ENCODE data around the gene WNT2. TPM values are rescaled to one million over a fixed set of nuclear protein-coding genes. Genes with fewer than 3 reads are reported as not detected.

Gene WNT2
- total and polyA plus RNA-seq, 10 of the 15 experiments (the other 5 are each of a cell fraction or from before 2014, with no cell fraction given), result 0.07 to 0.34 (median 0.19) TPM

DNA sequence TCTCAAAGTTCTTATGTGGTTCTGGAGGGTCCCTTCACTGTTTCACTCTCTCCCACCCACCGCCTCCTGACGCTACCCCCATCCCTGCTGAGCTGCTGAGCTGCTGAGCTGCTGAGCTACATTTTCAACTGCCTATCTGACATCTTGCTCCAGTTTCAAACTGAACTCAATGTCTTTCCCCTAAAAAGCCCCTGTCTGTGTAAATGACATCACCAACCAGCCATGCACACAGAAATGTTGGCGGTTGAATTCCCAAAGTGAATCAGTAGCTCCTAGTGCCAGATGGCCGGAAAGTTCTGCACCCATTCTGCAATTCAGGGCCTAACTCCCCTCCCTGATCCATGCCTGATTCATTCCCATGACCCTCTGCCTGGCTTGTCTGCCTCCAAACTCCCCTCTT lies 71.2 kb downstream of the WNT2 start (continued):
- TF ChIP-seq, protein P1, sequence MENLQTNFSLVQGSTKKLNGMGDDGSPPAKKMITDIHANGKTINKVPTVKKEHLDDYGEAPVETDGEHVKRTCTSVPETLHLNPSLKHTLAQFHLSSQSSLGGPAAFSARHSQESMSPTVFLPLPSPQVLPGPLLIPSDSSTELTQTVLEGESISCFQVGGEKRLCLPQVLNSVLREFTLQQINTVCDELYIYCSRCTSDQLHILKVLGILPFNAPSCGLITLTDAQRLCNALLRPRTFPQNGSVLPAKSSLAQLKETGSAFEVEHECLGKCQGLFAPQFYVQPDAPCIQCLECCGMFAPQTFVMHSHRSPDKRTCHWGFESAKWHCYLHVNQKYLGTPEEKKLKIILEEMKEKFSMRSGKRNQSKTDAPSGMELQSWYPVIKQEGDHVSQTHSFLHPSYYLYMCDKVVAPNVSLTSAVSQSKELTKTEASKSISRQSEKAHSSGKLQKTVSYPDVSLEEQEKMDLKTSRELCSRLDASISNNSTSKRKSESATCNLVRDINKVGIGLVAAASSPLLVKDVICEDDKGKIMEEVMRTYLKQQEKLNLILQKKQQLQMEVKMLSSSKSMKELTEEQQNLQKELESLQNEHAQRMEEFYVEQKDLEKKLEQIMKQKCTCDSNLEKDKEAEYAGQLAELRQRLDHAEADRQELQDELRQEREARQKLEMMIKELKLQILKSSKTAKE (IDR thresholded peaks at IDR 0.05; ENCODE audit: low read depth, poor library complexity, severe bottlenecking), result peak; percentile 30
- peak; percentile 9; the same call in 1 of the 2 replicates for TF ChIP-seq IRF4 (IDR thresholded peaks at IDR 0.05; ENCODE audit: low read depth, low read length)
- TF ChIP-seq, protein P2, sequence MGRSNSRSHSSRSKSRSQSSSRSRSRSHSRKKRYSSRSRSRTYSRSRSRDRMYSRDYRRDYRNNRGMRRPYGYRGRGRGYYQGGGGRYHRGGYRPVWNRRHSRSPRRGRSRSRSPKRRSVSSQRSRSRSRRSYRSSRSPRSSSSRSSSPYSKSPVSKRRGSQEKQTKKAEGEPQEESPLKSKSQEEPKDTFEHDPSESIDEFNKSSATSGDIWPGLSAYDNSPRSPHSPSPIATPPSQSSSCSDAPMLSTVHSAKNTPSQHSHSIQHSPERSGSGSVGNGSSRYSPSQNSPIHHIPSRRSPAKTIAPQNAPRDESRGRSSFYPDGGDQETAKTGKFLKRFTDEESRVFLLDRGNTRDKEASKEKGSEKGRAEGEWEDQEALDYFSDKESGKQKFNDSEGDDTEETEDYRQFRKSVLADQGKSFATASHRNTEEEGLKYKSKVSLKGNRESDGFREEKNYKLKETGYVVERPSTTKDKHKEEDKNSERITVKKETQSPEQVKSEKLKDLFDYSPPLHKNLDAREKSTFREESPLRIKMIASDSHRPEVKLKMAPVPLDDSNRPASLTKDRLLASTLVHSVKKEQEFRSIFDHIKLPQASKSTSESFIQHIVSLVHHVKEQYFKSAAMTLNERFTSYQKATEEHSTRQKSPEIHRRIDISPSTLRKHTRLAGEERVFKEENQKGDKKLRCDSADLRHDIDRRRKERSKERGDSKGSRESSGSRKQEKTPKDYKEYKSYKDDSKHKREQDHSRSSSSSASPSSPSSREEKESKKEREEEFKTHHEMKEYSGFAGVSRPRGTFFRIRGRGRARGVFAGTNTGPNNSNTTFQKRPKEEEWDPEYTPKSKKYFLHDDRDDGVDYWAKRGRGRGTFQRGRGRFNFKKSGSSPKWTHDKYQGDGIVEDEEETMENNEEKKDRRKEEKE (IDR thresholded peaks at IDR 0.05), result no peak
- TF ChIP-seq, protein P3, sequence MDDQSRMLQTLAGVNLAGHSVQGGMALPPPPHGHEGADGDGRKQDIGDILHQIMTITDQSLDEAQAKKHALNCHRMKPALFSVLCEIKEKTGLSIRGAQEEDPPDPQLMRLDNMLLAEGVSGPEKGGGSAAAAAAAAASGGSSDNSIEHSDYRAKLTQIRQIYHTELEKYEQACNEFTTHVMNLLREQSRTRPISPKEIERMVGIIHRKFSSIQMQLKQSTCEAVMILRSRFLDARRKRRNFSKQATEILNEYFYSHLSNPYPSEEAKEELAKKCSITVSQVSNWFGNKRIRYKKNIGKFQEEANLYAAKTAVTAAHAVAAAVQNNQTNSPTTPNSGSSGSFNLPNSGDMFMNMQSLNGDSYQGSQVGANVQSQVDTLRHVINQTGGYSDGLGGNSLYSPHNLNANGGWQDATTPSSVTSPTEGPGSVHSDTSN (IDR thresholded peaks at IDR 0.05; ENCODE audit: insufficient replicate concordance, low read depth, low read length), result no peak
- TF ChIP-seq KAT2A (conservative IDR thresholded peaks at IDR 0.05; ENCODE audit: control insufficient read depth, low read depth, low read length), result no peak
- no peak for TF ChIP-seq NBN (IDR thresholded peaks at IDR 0.05)
- no peak for TF ChIP-seq TARDBP (IDR thresholded peaks at IDR 0.05; ENCODE audit: borderline replicate concordance)
- TF ChIP-seq MXI1 (IDR thresholded peaks at IDR 0.05; ENCODE audit: low read depth, low read length), result no peak
- TF ChIP-seq, protein P4, sequence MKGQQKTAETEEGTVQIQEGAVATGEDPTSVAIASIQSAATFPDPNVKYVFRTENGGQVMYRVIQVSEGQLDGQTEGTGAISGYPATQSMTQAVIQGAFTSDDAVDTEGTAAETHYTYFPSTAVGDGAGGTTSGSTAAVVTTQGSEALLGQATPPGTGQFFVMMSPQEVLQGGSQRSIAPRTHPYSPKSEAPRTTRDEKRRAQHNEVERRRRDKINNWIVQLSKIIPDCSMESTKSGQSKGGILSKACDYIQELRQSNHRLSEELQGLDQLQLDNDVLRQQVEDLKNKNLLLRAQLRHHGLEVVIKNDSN (IDR thresholded peaks at IDR 0.05; ENCODE audit: borderline replicate concordance, extremely low read length, insufficient read depth, low read depth, low read length), result no peak
- no peak for TF ChIP-seq SREBF1 (IDR thresholded peaks at IDR 0.05; ENCODE audit: low read length)
- no peak for TF ChIP-seq KLF5 (IDR thresholded peaks at IDR 0.05; ENCODE audit: partially characterized antibody)
- TF ChIP-seq, protein P5, sequence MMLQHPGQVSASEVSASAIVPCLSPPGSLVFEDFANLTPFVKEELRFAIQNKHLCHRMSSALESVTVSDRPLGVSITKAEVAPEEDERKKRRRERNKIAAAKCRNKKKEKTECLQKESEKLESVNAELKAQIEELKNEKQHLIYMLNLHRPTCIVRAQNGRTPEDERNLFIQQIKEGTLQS (IDR thresholded peaks at IDR 0.05; ENCODE audit: borderline replicate concordance, extremely low read depth, low read depth, low read length), result no peak
- no peak for TF ChIP-seq CHD1 (IDR thresholded peaks at IDR 0.05; ENCODE audit: low read depth, low read length)
- TF ChIP-seq, protein P6, sequence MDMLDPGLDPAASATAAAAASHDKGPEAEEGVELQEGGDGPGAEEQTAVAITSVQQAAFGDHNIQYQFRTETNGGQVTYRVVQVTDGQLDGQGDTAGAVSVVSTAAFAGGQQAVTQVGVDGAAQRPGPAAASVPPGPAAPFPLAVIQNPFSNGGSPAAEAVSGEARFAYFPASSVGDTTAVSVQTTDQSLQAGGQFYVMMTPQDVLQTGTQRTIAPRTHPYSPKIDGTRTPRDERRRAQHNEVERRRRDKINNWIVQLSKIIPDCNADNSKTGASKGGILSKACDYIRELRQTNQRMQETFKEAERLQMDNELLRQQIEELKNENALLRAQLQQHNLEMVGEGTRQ (IDR thresholded peaks at IDR 0.05; ENCODE audit: borderline replicate concordance, low read depth, low read length), result no peak
- no peak for TF ChIP-seq HCFC1 (IDR thresholded peaks at IDR 0.05; ENCODE audit: low read length)
- peak; percentile 85 for TF ChIP-seq RUNX3 (IDR thresholded peaks at IDR 0.05; ENCODE audit: low read length)
- TF ChIP-seq ZBED1 (IDR thresholded peaks at IDR 0.05; ENCODE audit: borderline replicate concordance), result no peak
- no peak for TF ChIP-seq POLR2A (IDR thresholded peaks at IDR 0.05; ENCODE audit: low read depth, low read length)
- no peak for TF ChIP-seq RCOR1 (conservative IDR thresholded peaks at IDR 0.05; ENCODE audit: low read depth, low read length)

Measured in GM12878 (cell line).